Fibroblast of the conjunctiva (primary cell): Measurements from ENCODE around the gene MZB1.
"Not testable (repeated sequence)": the region's sequence is repeated elsewhere in the genome, so short reads cannot be mapped to it uniquely, and the experiment has no call there.

Source experiments
- DNase-seq: peaks from one replicate; pipeline ENCODE4 v3.0.0-alpha.2; 2010; ENCODE audit warnings: low read depth

Gene MZB1

GRCh38 chr5:139410121-139410992 lies 20.6 kb upstream of the MZB1 start:
- no peak for DNase-seq

GRCh38 chr5:139409116-139409515 lies 19.4 kb upstream of the MZB1 start:
- not testable (repeated sequence) for DNase-seq

DNA sequence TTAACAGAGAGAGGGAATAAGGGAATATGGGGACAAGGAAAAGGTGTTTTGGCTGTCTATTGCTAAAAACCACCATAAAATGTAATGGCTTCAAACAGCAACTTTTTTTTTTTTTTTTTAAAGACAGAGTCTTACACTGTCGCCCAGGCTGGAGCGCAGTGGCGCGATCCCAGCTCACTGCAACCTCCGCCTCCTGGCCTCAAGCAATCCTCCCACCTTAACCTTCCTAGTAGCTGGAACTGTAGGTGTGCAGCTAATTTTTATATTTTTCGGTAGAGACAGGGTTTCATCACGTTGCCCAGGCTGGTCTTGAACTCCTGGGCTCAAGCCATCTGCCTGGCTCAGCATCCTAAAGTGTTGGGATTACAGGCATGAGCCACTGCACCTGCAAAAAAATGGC lies 18.5 kb upstream of the MZB1 start:
- no peak for DNase-seq

- DNase-seq: no peak
Observed at GRCh38 chr5:139407517-139407916, 17.8 kb upstream of the MZB1 start.

DNA sequence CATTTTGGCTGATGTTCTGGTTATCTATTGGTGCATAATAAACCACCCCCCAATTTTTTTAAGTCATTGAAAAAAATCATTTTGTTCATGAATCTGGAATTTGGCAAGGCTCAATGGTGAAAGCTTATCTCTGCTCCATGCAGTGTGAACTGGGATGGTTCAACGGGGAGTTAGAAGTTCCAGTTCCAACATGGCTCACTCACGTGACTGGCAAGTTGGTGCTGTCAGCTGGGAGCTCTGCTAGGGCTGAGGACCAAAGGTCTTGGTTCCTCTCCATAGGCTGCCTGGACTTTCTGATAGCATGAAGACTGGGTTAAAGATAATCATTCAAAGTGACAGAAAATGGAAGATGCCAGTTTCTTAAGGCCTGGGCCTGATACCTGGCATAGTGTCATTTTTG lies 17.2 kb upstream of the MZB1 start:
- DNase-seq: no peak

GRCh38 chr5:139404484-139404840 lies 14.7 kb upstream of the MZB1 start:
- DNase-seq: no peak

DNA sequence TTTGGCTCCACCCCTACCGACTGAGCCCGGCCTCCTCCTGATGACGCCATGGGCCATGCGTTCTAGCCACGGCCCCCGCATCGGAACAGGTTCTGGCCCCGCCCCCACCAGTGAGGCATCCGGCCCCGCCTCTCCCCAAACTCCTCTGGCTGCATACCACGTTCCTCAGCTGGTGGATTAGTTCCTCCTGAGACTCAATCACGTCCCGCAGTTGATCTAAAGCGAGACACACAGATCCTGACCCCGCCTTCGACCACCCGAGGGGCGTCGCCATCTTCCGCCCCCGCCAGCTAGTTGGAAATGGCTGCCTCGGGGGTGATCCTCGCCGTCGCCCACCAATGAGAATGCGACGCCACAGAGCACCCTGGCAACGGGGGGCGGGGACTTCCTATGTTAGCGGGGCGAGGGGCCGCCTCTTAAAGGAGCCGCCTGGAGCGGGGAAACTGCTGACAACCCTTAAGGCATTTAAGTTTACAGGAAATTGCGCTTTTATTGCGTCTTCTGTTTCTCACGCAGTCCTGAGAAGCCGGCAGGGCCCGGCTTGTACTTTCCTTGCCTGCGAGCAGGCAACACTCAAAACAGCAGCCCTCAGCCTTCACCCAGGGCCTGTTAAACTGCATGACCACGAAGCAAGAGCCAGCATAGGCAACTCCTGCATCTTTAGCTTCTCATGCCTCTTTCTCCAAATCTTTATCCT lies 14.2 kb upstream of the MZB1 start, which contains the start of gene SPATA24:
TSS of gene SPATA24 (minus strand) at position 303 of the 697 bp plus-strand sequence. CDS start at position 274, 29 bp downstream.
- DNase-seq: peak; percentile 95

DNA sequence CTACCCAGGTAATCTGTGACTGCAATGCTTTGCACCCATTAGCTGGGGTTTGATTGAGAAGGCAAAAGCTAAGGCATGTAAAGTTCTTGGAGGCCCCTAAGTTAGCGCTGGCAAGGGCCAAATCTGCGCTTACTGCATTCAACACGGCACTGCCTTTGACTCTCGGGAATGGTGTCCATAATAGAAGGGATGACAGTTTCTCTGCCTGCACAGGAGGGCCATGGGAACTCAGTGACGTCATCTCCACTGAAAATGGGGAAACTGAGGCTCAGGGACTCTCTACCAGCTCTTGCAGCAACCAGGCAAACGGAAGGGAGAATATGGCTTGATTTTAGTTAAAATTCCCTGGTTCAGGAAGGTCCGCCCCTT lies 13.7 kb upstream of the MZB1 start:
- DNase-seq: no peak

DNA sequence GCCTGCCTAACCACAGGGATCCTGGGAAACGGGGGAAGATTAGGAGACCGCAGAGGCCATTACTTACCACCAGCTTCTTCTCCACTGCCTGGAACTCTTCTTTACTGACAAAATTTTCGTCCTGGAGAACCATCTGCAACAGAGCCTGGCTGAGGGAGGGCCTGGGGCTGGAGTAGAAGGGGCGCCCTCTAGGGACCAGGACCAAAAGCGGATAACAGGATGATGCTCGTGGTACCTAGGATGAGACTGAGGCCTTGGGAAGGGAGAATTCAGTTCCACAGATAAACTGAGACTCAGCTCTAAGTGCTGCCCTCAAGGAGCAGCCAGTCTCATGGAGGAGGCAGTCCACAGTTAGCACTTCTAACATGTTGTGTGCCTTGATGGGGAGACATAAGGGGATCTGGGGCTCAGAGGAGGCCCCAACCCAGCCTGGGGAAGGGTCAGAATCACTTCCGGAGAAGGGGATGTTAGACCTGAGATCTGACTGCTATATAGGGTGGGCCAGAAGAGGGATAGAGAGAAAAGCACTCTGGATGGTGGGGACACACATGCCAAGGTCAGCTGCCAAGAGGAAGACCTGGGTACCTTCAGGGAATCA lies 12.9 kb upstream of the MZB1 start:
- no peak for DNase-seq

GRCh38 chr5:139401546-139401945 lies 11.8 kb upstream of the MZB1 start:
- no peak for DNase-seq

GRCh38 chr5:139399501-139400121 lies 9.9 kb upstream of the MZB1 start:
- no peak for DNase-seq

DNA sequence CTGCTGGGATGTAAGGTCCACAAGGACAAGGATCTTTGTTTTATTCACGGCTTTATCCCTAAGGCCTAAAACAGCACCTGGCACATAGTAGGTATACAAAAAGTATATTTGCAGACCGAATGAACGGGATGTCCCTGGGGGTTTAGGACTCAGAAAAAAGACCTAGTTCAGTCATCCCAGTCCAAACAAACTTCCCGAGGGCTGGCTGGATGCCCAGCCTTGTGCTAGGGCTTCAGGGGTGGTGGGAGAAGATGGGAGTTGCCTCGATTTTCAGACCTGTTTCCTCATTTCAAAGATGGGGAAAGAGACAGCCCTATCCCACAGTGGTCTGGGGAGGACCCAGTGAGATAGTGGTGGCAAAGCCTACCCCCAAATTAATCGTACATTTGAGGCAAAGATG lies 8.2 kb upstream of the MZB1 start:
- no peak for DNase-seq

DNA sequence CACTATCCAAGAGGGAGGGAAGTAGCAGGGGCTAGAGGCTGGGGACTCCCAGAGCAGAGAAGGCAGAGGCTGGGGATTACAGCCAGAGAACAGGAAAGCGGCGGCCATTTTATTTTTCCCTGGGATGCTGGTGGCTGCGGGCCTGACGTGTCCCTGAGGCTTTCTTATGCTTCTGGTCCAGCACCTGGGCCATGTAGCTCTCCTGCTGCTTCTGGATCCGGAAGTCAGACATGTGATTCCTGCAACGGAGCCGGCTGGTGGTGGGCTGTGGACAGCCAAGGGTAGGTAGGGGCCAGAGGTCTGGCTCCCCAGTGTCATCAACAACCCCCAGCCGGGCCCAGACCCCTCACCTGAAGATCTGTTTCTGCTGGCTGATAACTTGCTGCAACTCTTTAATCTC lies 7.0 kb upstream of the MZB1 start:
- DNase-seq: no peak

GRCh38 chr5:139395844-139396640 lies 6.3 kb upstream of the MZB1 start:
- DNase-seq: no peak

DNA sequence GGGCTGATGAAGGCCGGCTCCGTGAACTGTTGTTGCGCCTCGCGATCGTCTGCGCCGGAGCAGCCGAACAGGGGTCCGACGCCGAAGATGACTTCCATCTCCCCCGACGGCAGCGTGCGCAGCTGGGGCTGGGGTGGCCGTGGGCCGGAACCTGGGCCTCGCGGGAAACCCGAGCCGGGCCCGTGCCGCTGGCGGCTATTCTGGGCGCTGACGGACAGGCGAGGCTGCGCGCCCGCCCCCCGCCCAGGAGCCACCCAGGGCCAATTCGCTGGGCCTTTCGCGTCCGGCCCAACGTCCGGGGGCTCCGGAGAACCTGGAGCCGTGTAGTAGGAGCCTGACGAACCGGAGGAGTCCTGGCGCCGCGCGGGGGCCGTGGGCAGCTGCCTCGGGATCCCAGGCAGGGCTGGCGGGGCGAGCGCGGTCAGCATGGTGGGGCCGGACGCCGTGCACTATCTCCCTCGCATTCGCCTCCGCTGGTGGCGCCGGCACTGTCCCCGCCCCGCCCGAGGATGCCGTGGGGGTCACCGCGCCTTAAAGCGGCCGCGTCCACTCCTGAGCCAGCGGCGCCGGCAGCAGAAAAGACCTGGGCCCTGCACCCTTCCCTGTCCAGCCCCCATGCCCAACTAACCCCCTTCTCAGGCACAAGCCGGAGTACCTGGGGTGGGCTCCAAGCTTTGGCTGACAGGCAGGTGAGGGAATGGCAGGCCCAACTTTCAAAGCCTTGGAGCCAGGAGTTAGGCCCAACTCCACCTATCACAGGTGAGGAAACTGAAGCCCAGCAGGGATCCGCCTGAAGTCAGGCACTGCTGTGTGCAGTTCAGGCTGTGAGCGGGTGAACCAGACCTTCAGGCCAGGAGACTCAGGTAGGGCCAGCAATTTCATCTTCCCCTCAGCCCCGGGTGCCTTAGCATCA lies 5.2 kb upstream of the MZB1 start, which contains the start of gene PROB1:
TSS of gene PROB1 (minus strand) at position 451 of the 913 bp plus-strand sequence. CDS start at position 428, 23 bp downstream.
- no peak for DNase-seq

- DNase-seq: no peak
Observed at GRCh38 chr5:139394123-139394653, 4.5 kb upstream of the MZB1 start.

DNA sequence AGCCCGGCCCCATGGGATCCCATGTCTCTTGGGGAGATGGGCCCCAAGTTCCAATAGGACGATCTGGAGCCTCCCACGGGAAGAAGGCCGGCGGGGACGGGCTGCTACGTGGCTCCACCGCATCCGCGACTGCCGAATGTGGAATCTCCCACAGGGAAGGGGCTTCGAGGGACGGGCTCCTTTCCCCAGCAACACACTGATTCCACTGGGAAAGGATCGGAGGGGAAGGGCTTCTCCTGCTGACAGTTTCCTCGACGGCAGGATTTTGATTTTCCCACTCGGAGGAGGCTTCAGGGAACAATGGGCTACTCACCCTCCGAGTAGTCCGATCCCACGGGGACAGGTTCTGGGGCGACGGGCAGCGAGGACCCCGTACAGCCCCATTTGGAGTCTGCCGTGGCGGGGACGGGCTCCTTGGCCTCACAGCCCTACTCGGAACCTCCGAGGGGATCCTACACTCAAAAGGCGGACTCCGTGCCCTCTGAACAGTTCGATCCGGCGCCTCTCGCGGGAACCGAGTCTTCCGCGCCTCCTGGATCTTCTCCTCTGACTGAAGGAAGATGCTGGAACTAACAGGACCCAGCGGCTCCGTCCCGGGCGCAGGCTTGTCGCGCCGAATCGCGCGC lies 3.9 kb upstream of the MZB1 start:
- no peak for DNase-seq

- peak; percentile 48 for DNase-seq
Observed at GRCh38 chr5:139392678-139393496, 3.2 kb upstream of the MZB1 start.

GRCh38 chr5:139392324-139392677 lies 2.6 kb upstream of the MZB1 start:
- no peak for DNase-seq
